Neuron (in vitro differentiated cells): Measurements from ENCODE around the gene NFX1.
"Not testable (repeated sequence)": the region's sequence is repeated elsewhere in the genome, so short reads cannot be mapped to it uniquely, and the experiment has no call there.

Experiments used
- H2AFZ ChIP-seq: one replicate; pipeline ENCODE4 v1.6.1; 2013; ENCODE audit warnings: low read depth, mild to moderate bottlenecking, inconsistent platforms, low read length, moderate library complexity
- H3K27me3 ChIP-seq: one replicate; pipeline ENCODE4 v1.6.1; 2013; ENCODE audit warnings: low read length; ENCODE audit not compliant: insufficient read depth
- H3K36me3 ChIP-seq: one replicate; pipeline ENCODE4 v1.6.1; 2013; ENCODE audit warnings: low read length; ENCODE audit not compliant: insufficient read depth
- H3K4me1 ChIP-seq: one replicate; pipeline ENCODE4 v1.6.1; 2013; ENCODE audit warnings: low read length; ENCODE audit not compliant: insufficient read depth
- H3K4me3 ChIP-seq: 2 replicates; pipeline ENCODE4 v1.5.1; 2013; ENCODE audit warnings: mild to moderate bottlenecking, low read length, moderate library complexity
- H3K9me3 ChIP-seq: one replicate; pipeline ENCODE4 v1.6.1; 2013; ENCODE audit warnings: low read length

NFX1 gene

GRCh38 chr9:33364127-33364526, 73.8 kb downstream of the NFX1 start:
- no peaks in the 10 kb centered on the region for H3K27me3 ChIP-seq
- H3K4me3 ChIP-seq, result no peak overlapping the region
- no peak overlapping the region for H2AFZ ChIP-seq
- peaks cover 41% of the 10 kb centered on the region for H3K36me3 ChIP-seq
- H3K9me3 ChIP-seq, result no peaks in the 10 kb centered on the region
- no peaks in the 10 kb centered on the region for H3K4me1 ChIP-seq

- not testable (repeated sequence) for H3K4me1 ChIP-seq, H3K4me3 ChIP-seq, H3K27me3 ChIP-seq, H3K9me3 ChIP-seq, H2AFZ ChIP-seq
- H3K36me3 ChIP-seq, result peaks cover 44% of the 10 kb centered on the region
Measured at GRCh38 chr9:33364814-33365213, 74.5 kb downstream of the NFX1 start.

GRCh38 chr9:33366979-33367480, 76.7 kb downstream of the NFX1 start:
- H3K27me3 ChIP-seq, result no peaks in the 10 kb centered on the region
- H3K4me3 ChIP-seq, result no peak overlapping the region
- H3K9me3 ChIP-seq, result no peaks in the 10 kb centered on the region
- no peak overlapping the region for H2AFZ ChIP-seq
- peaks cover 63% of the 10 kb centered on the region for H3K36me3 ChIP-seq
- H3K4me1 ChIP-seq, result no peaks in the 10 kb centered on the region

- Histone ChIP-seq H3K9me3 (no peaks in the 10 kb centered on the region), H3K4me1 (peaks cover 4% of the 10 kb centered on the region), H3K36me3 (peaks cover 32% of the 10 kb centered on the region), H2AFZ (no peak overlapping the region), H3K27me3 (no peaks in the 10 kb centered on the region), H3K4me3 (no peak overlapping the region)
Measured at GRCh38 chr9:33372900-33373299, 82.6 kb downstream of the NFX1 start.

- H3K36me3 ChIP-seq, result peaks cover 28% of the 10 kb centered on the region
- no peak overlapping the region for H2AFZ ChIP-seq
- no peak overlapping the region for H3K4me3 ChIP-seq
- H3K27me3 ChIP-seq, result no peaks in the 10 kb centered on the region
- H3K9me3 ChIP-seq, result no peaks in the 10 kb centered on the region
- peaks cover 4% of the 10 kb centered on the region for H3K4me1 ChIP-seq
Measured at GRCh38 chr9:33374190-33374589, 83.9 kb downstream of the NFX1 start.

GRCh38 chr9:33374634-33375237, 84.4 kb downstream of the NFX1 start:
- Histone ChIP-seq H3K4me1 (peaks cover 4% of the 10 kb centered on the region), H3K27me3 (no peaks in the 10 kb centered on the region), H2AFZ (no peak overlapping the region), H3K36me3 (peaks cover 26% of the 10 kb centered on the region), H3K4me3 (no peak overlapping the region), H3K9me3 (no peaks in the 10 kb centered on the region)

- peaks cover 20% of the 10 kb centered on the region for H3K36me3 ChIP-seq
- no peak overlapping the region for H3K4me3 ChIP-seq
- peaks cover 4% of the 10 kb centered on the region for H3K4me1 ChIP-seq
- no peaks in the 10 kb centered on the region for H3K9me3 ChIP-seq
- no peaks in the 10 kb centered on the region for H3K27me3 ChIP-seq
- H2AFZ ChIP-seq, result no peak overlapping the region
Measured at GRCh38 chr9:33375238-33375840, 85.0 kb downstream of the NFX1 start.

GRCh38 chr9:33375841-33376321, 85.6 kb downstream of the NFX1 start:
- Histone ChIP-seq H3K4me3 (no peak overlapping the region), H2AFZ (no peak overlapping the region), H3K9me3 (no peaks in the 10 kb centered on the region), H3K36me3 (peaks cover 14% of the 10 kb centered on the region), H3K27me3 (no peaks in the 10 kb centered on the region), H3K4me1 (peaks cover 6% of the 10 kb centered on the region)

GRCh38 chr9:33377089-33377715, 86.9 kb downstream of the NFX1 start:
- Histone ChIP-seq H3K4me3 (no peak overlapping the region), H3K9me3 (no peaks in the 10 kb centered on the region), H2AFZ (no peak overlapping the region)

GRCh38 chr9:33378121-33378795, 87.9 kb downstream of the NFX1 start:
- no peaks in the 10 kb centered on the region for H3K36me3 ChIP-seq
- H3K27me3 ChIP-seq, result no peaks in the 10 kb centered on the region
- H3K4me1 ChIP-seq, result peaks cover 12% of the 10 kb centered on the region
- H3K4me3 ChIP-seq, result no peak overlapping the region
- H2AFZ ChIP-seq, result no peak overlapping the region
- H3K9me3 ChIP-seq, result no peaks in the 10 kb centered on the region

More at GRCh38 chr9:33377089-33377715, 86.9 kb downstream of the NFX1 start:
- peaks cover 12% of the 10 kb centered on the region for H3K4me1 ChIP-seq
- H3K36me3 ChIP-seq, result peaks cover 4% of the 10 kb centered on the region
- no peaks in the 10 kb centered on the region for H3K27me3 ChIP-seq

GRCh38 chr9:33379666-33380389, 89.5 kb downstream of the NFX1 start:
- Histone ChIP-seq H3K27me3 (no peaks in the 10 kb centered on the region), H3K36me3 (no peaks in the 10 kb centered on the region), H3K9me3 (no peaks in the 10 kb centered on the region), H3K4me3 (no peak overlapping the region), H3K4me1 (peaks cover 12% of the 10 kb centered on the region), H2AFZ (no peak overlapping the region)

GRCh38 chr9:33380390-33381094, 90.2 kb downstream of the NFX1 start:
- H2AFZ ChIP-seq, result no peak overlapping the region
- H3K4me3 ChIP-seq, result no peak overlapping the region
- H3K4me1 ChIP-seq, result peaks cover 7% of the 10 kb centered on the region
- no peaks in the 10 kb centered on the region for H3K36me3 ChIP-seq
- H3K27me3 ChIP-seq, result no peaks in the 10 kb centered on the region
- H3K9me3 ChIP-seq, result no peaks in the 10 kb centered on the region
